HepG2 (cell line): ENCODE data around the gene NECTIN2. TPM values are rescaled to one million over a fixed set of nuclear protein-coding genes. Genes with fewer than 3 reads are reported as not detected.
A peak's percentile ranks its signal among the peaks of the same experiment; 100 is the strongest.

ENCODE experiments used
- ATAC-seq: fragments of 200-7000 bp; cut with Tn5 transposase; 3 replicates; pipeline ENCODE4 v1.9.1; 2020; ENCODE audit warnings: mild to moderate bottlenecking, moderate library complexity
- BruUV-seq: library from RNA; stranded (reverse); fragments of 400-500 nt; replicated peaks from 2 replicates; lab custom pipeline; 2021; lab: Mats Ljungman, UMichigan
- CTCF ChIA-PET: fragments of 300-600 bp; formaldehyde crosslinking; extraction: SDS; loops from one replicate; lab custom pipeline; 2021; ENCODE audit warnings: low total read pairs, inconsistent platforms, low intra/inter-chr PET ratio; lab: Yijun Ruan, JAX
- POLR2A ChIA-PET: fragments of 350-600 bp; sonication (Branson Sonifier 250); formaldehyde crosslinking; loops from one replicate; lab custom pipeline; 2020; ENCODE audit warnings: antibody characterized with exemption, inconsistent platforms; lab: Yijun Ruan, JAX
- DNase-seq: peaks from one replicate; pipeline ENCODE4 v3.0.0-alpha.2; 2015; ENCODE audit warnings: low spot score
- FAIRE-seq: peaks from 3 replicates; lab custom pipeline; 2011; peaks lifted over from hg19 to GRCh38; lab: Jason Lieb, UNC
- H2AFZ ChIP-seq: one replicate; pipeline ENCODE4 v1.6.1; 2011; ENCODE audit warnings: low read length, inconsistent platforms
- H3K27ac ChIP-seq: fragments of 300-600 bp; 3 replicates; pipeline ENCODE4 v1.8.0; 2011; ENCODE audit warnings: mixed run types, mild to moderate bottlenecking, mixed read lengths, low read length, inconsistent platforms; ENCODE audit not compliant: insufficient read depth; ENCODE audit errors: extremely low read length
- H3K27me3 ChIP-seq, 2 experiments: fragments of 200-600 bp in 1 of 2; 2 replicates in 1 of 2; 3 replicates in 1 of 2; pipeline versions ENCODE4 v1.6.0 to v1.8.0; 2011; ENCODE audit warnings: low read length in 2 of 2, mild to moderate bottlenecking in 2 of 2, moderate library complexity in 2 of 2, inconsistent platforms in 1 of 2; ENCODE audit not compliant: insufficient read depth in 2 of 2, control insufficient read depth in 1 of 2
- H3K36me3 ChIP-seq, 2 experiments: fragments of 200-600 bp in 1 of 2; replicated peaks in 1 of 2; 2 replicates in 1 of 2; 3 replicates in 1 of 2; pipeline versions ENCODE4 v1.5.1 to v1.8.0; 2011; ENCODE audit warnings: low read length in 2 of 2, inconsistent platforms in 1 of 2; ENCODE audit not compliant: insufficient read depth in 2 of 2, control insufficient read depth in 1 of 2
- H3K4me1 ChIP-seq: 2 replicates; pipeline ENCODE4 v1.5.1; 2012; ENCODE audit warnings: low read length, inconsistent platforms; ENCODE audit not compliant: insufficient read depth
- H3K4me2 ChIP-seq: 2 replicates; pipeline ENCODE4 v1.6.0; 2011; ENCODE audit warnings: low read depth, low read length, inconsistent platforms
- H3K4me3 ChIP-seq, 3 experiments: fragments of 200-600 bp in 1 of 3; sonication (generic), shearing (Covaris generic) in 1 of 3; replicated peaks in 1 of 3; 2 replicates each; pipeline ENCODE4 v1.5.1; 2011 to 2016; ENCODE audit warnings: low read length in 3 of 3, inconsistent platforms in 2 of 3, low read depth in 2 of 3, mild to moderate bottlenecking in 2 of 3, control low read depth in 1 of 3, mixed read lengths in 1 of 3; ENCODE audit not compliant: insufficient read depth in 1 of 3
- H3K79me2 ChIP-seq: one replicate; pipeline ENCODE4 v1.6.1; 2011; ENCODE audit warnings: low read length, inconsistent platforms; ENCODE audit not compliant: insufficient read depth
- H3K9ac ChIP-seq: 2 replicates; pipeline ENCODE4 v1.6.0; 2011; ENCODE audit warnings: mild to moderate bottlenecking, low read depth, low read length, inconsistent platforms; ENCODE audit not compliant: insufficient read depth
- H3K9me3 ChIP-seq: 2 replicates; pipeline ENCODE4 v1.5.1; 2012; ENCODE audit warnings: mild to moderate bottlenecking, low read length
- H4K20me1 ChIP-seq: 2 replicates; pipeline ENCODE4 v1.6.0; 2011; ENCODE audit warnings: inconsistent platforms, mild to moderate bottlenecking, low read length, moderate library complexity; ENCODE audit not compliant: insufficient read depth
- AKAP8 ChIP-seq: sonication (generic); formaldehyde crosslinking; IDR thresholded peaks from 2 replicates; pipeline ENCODE4 v1.5.1; 2020; ENCODE audit warnings: mild to moderate bottlenecking, missing genetic modification reagents
- ARID2 ChIP-seq: sonication (generic); formaldehyde crosslinking; IDR thresholded peaks from 2 replicates; pipeline ENCODE4 v1.8.1; 2022; ENCODE audit warnings: mild to moderate bottlenecking, missing genetic modification reagents, borderline replicate concordance
- BCLAF1 ChIP-seq: fragments of 450-650 bp; IDR thresholded peaks from 2 replicates; pipeline ENCODE4 v1.6.1; 2017; ENCODE audit warnings: mild to moderate bottlenecking
- CREB3 ChIP-seq: sonication (generic); formaldehyde crosslinking; IDR thresholded peaks from 2 replicates; pipeline ENCODE4 v1.5.0; 2020; ENCODE audit warnings: missing genetic modification reagents
- HOXA7 ChIP-seq: sonication (generic); formaldehyde crosslinking; IDR thresholded peaks from 2 replicates; pipeline ENCODE4 v1.8.1; 2022; ENCODE audit warnings: mild to moderate bottlenecking, missing genetic modification reagents, moderate library complexity
- KAT7 ChIP-seq: IDR thresholded peaks from 2 replicates; pipeline ENCODE4 v1.6.1; 2018; ENCODE audit warnings: borderline replicate concordance, missing compliant biosample characterization
- NONO ChIP-seq, 2 experiments: fragments of 450-650 bp in 1 of 2; sonication (generic) in 1 of 2; formaldehyde crosslinking in 1 of 2; IDR thresholded peaks in 1 of 2; conservative IDR thresholded peaks in 1 of 2; 2 replicates each; pipeline versions ENCODE4 v1.6.1 to v1.8.0; 2017 to 2022; ENCODE audit warnings: mild to moderate bottlenecking in 1 of 2, missing genetic modification reagents in 1 of 2, moderate library complexity in 1 of 2
- SOX6 ChIP-seq, 2 experiments: fragments of 450-650 bp in 1 of 2; sonication (generic) in 1 of 2; formaldehyde crosslinking in 1 of 2; IDR thresholded peaks; 2 replicates each; pipeline versions ENCODE4 v1.4.0 to v1.6.1; 2017 to 2020; ENCODE audit warnings: antibody characterized with exemption in 1 of 2, mild to moderate bottlenecking in 1 of 2, missing genetic modification reagents in 1 of 2
- TCF12 ChIP-seq, 2 experiments: fragments of 450-650 bp in 1 of 2; sonication (generic) in 1 of 2; formaldehyde crosslinking in 1 of 2; IDR thresholded peaks; 2 replicates each; pipeline versions ENCODE4 v1.6.1 to v1.8.0; 2017 to 2022; ENCODE audit warnings: antibody characterized with exemption in 1 of 2, mild to moderate bottlenecking in 1 of 2, missing genetic modification reagents in 1 of 2, moderate library complexity in 1 of 2
- XRCC5 ChIP-seq: fragments of 200-400 bp; formaldehyde crosslinking; optimal IDR thresholded peaks from 2 replicates; pipeline ENCODE3; 2017; ENCODE audit warnings: mild to moderate bottlenecking, low read length
- ZFP82 ChIP-seq: sonication (generic); formaldehyde crosslinking; IDR thresholded peaks from 2 replicates; pipeline ENCODE4 v1.5.1; 2020; ENCODE audit warnings: mild to moderate bottlenecking, missing genetic modification reagents, borderline replicate concordance
- ZNF121 ChIP-seq: sonication (generic); formaldehyde crosslinking; IDR thresholded peaks from 2 replicates; pipeline ENCODE4 v1.5.0; 2020; ENCODE audit warnings: mild to moderate bottlenecking, missing genetic modification reagents
- ZNF343 ChIP-seq: sonication (generic); formaldehyde crosslinking; IDR thresholded peaks from 2 replicates; pipeline ENCODE4 v1.4.0; 2020; ENCODE audit warnings: mild to moderate bottlenecking, missing genetic modification reagents
- ZNF543 ChIP-seq: sonication (generic); formaldehyde crosslinking; IDR thresholded peaks from 2 replicates; pipeline ENCODE4 v1.4.0; 2020; ENCODE audit warnings: mild to moderate bottlenecking, missing genetic modification reagents
- ZNF704 ChIP-seq: sonication (generic); formaldehyde crosslinking; IDR thresholded peaks from 2 replicates; pipeline ENCODE4 v1.8.1; 2023; ENCODE audit warnings: mild to moderate bottlenecking, inconsistent platforms, moderate library complexity, missing genetic modification reagents, borderline replicate concordance
- ZNF891 ChIP-seq: sonication (generic); formaldehyde crosslinking; IDR thresholded peaks from 2 replicates; pipeline ENCODE4 v1.5.0; 2020; ENCODE audit warnings: mild to moderate bottlenecking, missing genetic modification reagents
- ZSCAN22 ChIP-seq: sonication (generic); formaldehyde crosslinking; IDR thresholded peaks from 2 replicates; pipeline ENCODE4 v1.4.0; 2020; ENCODE audit warnings: mild to moderate bottlenecking, missing genetic modification reagents
- WGBS: methylation state at CpG from one replicate; pipeline ENCODE4 v1.1.6; 2017; ENCODE audit warnings: low lambda C conversion rate; 5-methylcytosine and 5-hydroxymethylcytosine counted together
- in situ Hi-C: cut with HindIII; loops from 2 replicates; pipeline ENCODE4 v1.10.0; 2017; ENCODE audit warnings: low pct_unique_long_range_greater_than_20kb; ENCODE audit not compliant: extremely low pct_ligation_motif_present
- intact Hi-C: fragments of 100-400 bp; cut with micrococcal nuclease; formaldehyde crosslinking; loops from one replicate; pipeline ENCODE4 v1.10.0; 2022; ENCODE audit not compliant: unreplicated experiment
- polyA plus RNA-seq, 8 experiments: library from polyadenylated mRNA; depleted of rRNA in 3 of 8; stranded (reverse) in 7 of 8; unstranded in 1 of 8; fragments of >200 nt; fragmentation: Illumina TruSeq in 4 of 8; extraction: Trizol in 4 of 8; gene quantifications; 2 replicates each; pipeline versions ENCODE4 v1.2.1 to v1.2.3, GENCODE V29; 2011 to 2016; ENCODE audit warnings: low read depth in 4 of 8, missing spikeins in 1 of 8, mixed read lengths in 1 of 8; ENCODE audit not compliant: insufficient read depth in 1 of 8
- total RNA-seq, 5 experiments: library from RNA; depleted of rRNA; stranded (reverse); fragments of >200 nt; fragmentation: Illumina TruSeq; extraction: Trizol; gene quantifications; 2 replicates each; pipeline ENCODE4 v1.2.3, GENCODE V29; 2016; ENCODE audit warnings: low read depth in 1 of 5

The NECTIN2 gene
- total and polyA plus RNA-seq, 2 of the 13 experiments (the other 11 are each of a cell fraction or from before 2014, with no cell fraction given) = 75.4 to 114 TPM

- ChIA-PET POLR2A (no interaction called here), CTCF (no interaction called here)
- intact Hi-C loops = no loop called here
- TF ChIP-seq ZNF343 = no peak
- no peak for TF ChIP-seq ZNF543 (CRISPR knock-in tag)
- no peak for TF ChIP-seq TCF12 (IDR thresholded peaks at IDR 0.05)
- no peak for TF ChIP-seq TCF12 (CRISPR knock-in tag; IDR thresholded peaks at IDR 0.05)
- TF ChIP-seq KAT7 (CRISPR knock-in tag) = no peak
- no peak for TF ChIP-seq ZFP82 (CRISPR knock-in tag)
- no peak for TF ChIP-seq ZNF121 (CRISPR knock-in tag)
- no peak for TF ChIP-seq ARID2 (CRISPR knock-in tag)
- no peak for TF ChIP-seq ZNF704 (CRISPR knock-in tag)
- no peak for TF ChIP-seq ZNF891 (CRISPR knock-in tag)
- no peak for TF ChIP-seq NONO (IDR thresholded peaks at IDR 0.05)
- no peak for TF ChIP-seq NONO (CRISPR knock-in tag; conservative IDR thresholded peaks at IDR 0.05)
- TF ChIP-seq HOXA7 (CRISPR knock-in tag) = no peak
- TF ChIP-seq AKAP8 (CRISPR knock-in tag) = no peak
- no peak for TF ChIP-seq XRCC5
- TF ChIP-seq ZSCAN22 (CRISPR knock-in tag) = no peak
- TF ChIP-seq SOX6 (IDR thresholded peaks at IDR 0.05) = no peak
- TF ChIP-seq SOX6 (CRISPR knock-in tag; IDR thresholded peaks at IDR 0.05) = no peak
- no peak for TF ChIP-seq CREB3 (CRISPR knock-in tag)
- no peak for TF ChIP-seq BCLAF1
These were observed 42.4 kb upstream of the NECTIN2 start for GRCh38 chr19:44803442-44804428.

More at GRCh38 chr19:44803442-44804428, 42.4 kb upstream of the NECTIN2 start:
- 96% methylated on average over 12 of the region's 13 CpGs for WGBS
- no peak for FAIRE-seq
- no peak for ATAC-seq
- no peak overlapping the region for H2AFZ ChIP-seq
- H3K9me3 ChIP-seq = no peaks in the 10 kb centered on the region
- H3K27ac ChIP-seq = no peak overlapping the region
- no peaks in the 10 kb centered on the region for H4K20me1 ChIP-seq
- TSS peak; percentile 47 for BruUV-seq
- H3K27me3 ChIP-seq = no peaks in the 10 kb centered on the region
- no peak for DNase-seq
- H3K4me2 ChIP-seq = no peak overlapping the region
- peaks cover 56% of the 10 kb centered on the region for H3K4me1 ChIP-seq
- no peak overlapping the region for H3K4me3 ChIP-seq
- no peak overlapping the region for H3K9ac ChIP-seq
- no peaks in the 10 kb centered on the region for H3K79me2 ChIP-seq
- in situ Hi-C loops = no loop called here
- no peaks in the 10 kb centered on the region for H3K36me3 ChIP-seq
